ENCODE data around the gene PUM1. TPM values are rescaled to one million over a fixed set of nuclear protein-coding genes. Genes with fewer than 3 reads are reported as not detected.
"Not testable (repeated sequence)": the region's sequence is repeated elsewhere in the genome, so short reads cannot be mapped to it uniquely, and the experiment has no call there.

The PUM1 gene
- polyA plus RNA-seq, 10 donors: 50.4 to 75.4 (median 57.0) TPM

GRCh38 chr1:30998171-30998570 lies 67.3 kb downstream of the PUM1 start:
- no peak for DNase-seq

GRCh38 chr1:30997463-30998057 lies 68.0 kb downstream of the PUM1 start:
- no peak for DNase-seq

GRCh38 chr1:30995990-30996612 lies 69.4 kb downstream of the PUM1 start:
- no peak for DNase-seq

- DNase-seq: no peak
Observed at GRCh38 chr1:30991862-30992606, 73.5 kb downstream of the PUM1 start.

GRCh38 chr1:30990591-30990990 lies 74.9 kb downstream of the PUM1 start:
- DNase-seq: no peak

- no peak for DNase-seq
Observed at GRCh38 chr1:30988045-30988444, 77.5 kb downstream of the PUM1 start.

- DNase-seq: no peak
Observed at GRCh38 chr1:30986755-30987154, 78.8 kb downstream of the PUM1 start.

GRCh38 chr1:30984991-30985503 lies 80.5 kb downstream of the PUM1 start:
- no peak for DNase-seq

GRCh38 chr1:30984165-30984889 lies 81.2 kb downstream of the PUM1 start:
- DNase-seq: no peak

- no peak for DNase-seq
Observed at GRCh38 chr1:30982937-30983336, 82.6 kb downstream of the PUM1 start.

GRCh38 chr1:30982431-30982830 lies 83.1 kb downstream of the PUM1 start:
- no peak for DNase-seq

- DNase-seq: peak in 1 of 3 donors; percentile 53
Observed at GRCh38 chr1:30981172-30981571, 84.3 kb downstream of the PUM1 start.

- DNase-seq: no peak
Observed at GRCh38 chr1:30977511-30977910, 88.0 kb downstream of the PUM1 start.

GRCh38 chr1:30977105-30977504 lies 88.4 kb downstream of the PUM1 start:
- no peak for DNase-seq

GRCh38 chr1:30976143-30976542 lies 89.4 kb downstream of the PUM1 start:
- peak in 1 of 3 donors; percentile 47 for DNase-seq

- no peak for DNase-seq
Observed at GRCh38 chr1:30975217-30975616, 90.3 kb downstream of the PUM1 start.

- no peak for DNase-seq
Observed at GRCh38 chr1:30974536-30974935, 91.0 kb downstream of the PUM1 start.

GRCh38 chr1:30972349-30972748 lies 93.2 kb downstream of the PUM1 start:
- DNase-seq: not testable (repeated sequence)

GRCh38 chr1:30971496-30971895 lies 94.0 kb downstream of the PUM1 start:
- no peak for DNase-seq

GRCh38 chr1:30969903-30970302 lies 95.6 kb downstream of the PUM1 start:
- DNase-seq: no peak

GRCh38 chr1:30968220-30968971 lies 97.1 kb downstream of the PUM1 start:
- DNase-seq: no peak

All from muscle of back (tissue), 11 donors.